Hepatocyte (in vitro differentiated cells): Measurements from ENCODE around the gene SULT1E1. TPM values are rescaled to one million over a fixed set of nuclear protein-coding genes. Genes with fewer than 3 reads are reported as not detected.

ENCODE experiments used
- DNase-seq: peaks from one replicate; pipeline ENCODE4 v3.0.0-alpha.2; 2016; ENCODE audit warnings: low spot score
- H2AFZ ChIP-seq: fragments of 200-600 bp; sonication (generic); 2 replicates; pipeline ENCODE4 v1.6.0; 2016; ENCODE audit warnings: antibody characterized with exemption, mild to moderate bottlenecking
- H3K27ac ChIP-seq: fragments of 200-600 bp; sonication (generic); 2 replicates; pipeline ENCODE4 v1.5.1; 2016; ENCODE audit warnings: mild to moderate bottlenecking
- H3K27me3 ChIP-seq: fragments of 200-600 bp; sonication (generic); 2 replicates; pipeline ENCODE4 v1.6.1; 2016
- H3K36me3 ChIP-seq: fragments of 200-600 bp; sonication (generic); replicated peaks from 2 replicates; pipeline ENCODE4 v1.5.1; 2016; ENCODE audit warnings: low read depth; ENCODE audit not compliant: insufficient read depth
- H3K4me1 ChIP-seq: fragments of 200-600 bp; sonication (generic); 2 replicates; pipeline ENCODE4 v1.5.1; 2016; ENCODE audit warnings: mild to moderate bottlenecking, moderate library complexity; ENCODE audit not compliant: insufficient read depth
- H3K4me2 ChIP-seq: fragments of 200-600 bp; sonication (generic); 2 replicates; pipeline ENCODE4 v1.6.0; 2016
- H3K4me3 ChIP-seq: fragments of 200-600 bp; sonication (generic); 2 replicates; pipeline ENCODE4 v1.5.1; 2016; ENCODE audit warnings: mild to moderate bottlenecking
- H3K79me2 ChIP-seq: fragments of 200-600 bp; sonication (generic); 2 replicates; pipeline ENCODE4 v1.6.0; 2017; ENCODE audit warnings: mild to moderate bottlenecking
- H3K9me2 ChIP-seq: fragments of 200-600 bp; sonication (generic); replicated peaks from 2 replicates; pipeline ENCODE4 v1.6.0; 2017; ENCODE audit warnings: mild to moderate bottlenecking; ENCODE audit not compliant: insufficient read depth
- H3K9me3 ChIP-seq: fragments of 200-600 bp; sonication (generic); 2 replicates; pipeline ENCODE4 v1.5.1; 2016; ENCODE audit warnings: low read depth, mild to moderate bottlenecking
- H4K20me1 ChIP-seq: fragments of 200-600 bp; sonication (generic); 2 replicates; pipeline ENCODE4 v1.6.0; 2016; ENCODE audit warnings: mild to moderate bottlenecking; ENCODE audit not compliant: insufficient read depth, poor library complexity, severe bottlenecking
- EZH2 ChIP-seq: fragments of 200-600 bp; sonication (generic); IDR thresholded peaks from 2 replicates; pipeline ENCODE4 v1.6.1; 2016; ENCODE audit warnings: antibody characterized with exemption, mild to moderate bottlenecking, borderline replicate concordance
- EZH2phosphoT487 ChIP-seq: fragments of 200-600 bp; sonication (generic); IDR thresholded peaks from one replicate; pipeline ENCODE4 v1.6.1; 2018; ENCODE audit warnings: antibody characterized with exemption, mild to moderate bottlenecking, low read depth, moderate library complexity; ENCODE audit not compliant: unreplicated experiment, severe bottlenecking
- WGBS: methylation state at CpG from one replicate; pipeline ENCODE4 v1.1.6; 2016; ENCODE audit warnings: low lambda C conversion rate; ENCODE audit errors: missing lambda C conversion rate; 5-methylcytosine and 5-hydroxymethylcytosine counted together
- polyA plus RNA-seq: library from polyadenylated mRNA; unstranded; fragments of >200 nt; fragmentation: Nextera tagmentation; extraction: Ambion mirVana; gene quantifications from 2 replicates; pipeline ENCODE4 v1.2.1, GENCODE V29; 2016
- total RNA-seq: library from RNA; depleted of rRNA; stranded (reverse); fragments of >200 nt; gene quantifications from 2 replicates; pipeline ENCODE4 v1.2.3, GENCODE V29; 2014
- TF ChIP-seq, protein P1 (sequence below): fragments of 200-600 bp; sonication (generic); IDR thresholded peaks from 2 replicates; pipeline ENCODE4 v1.5.1; 2016; ENCODE audit warnings: antibody characterized with exemption, mild to moderate bottlenecking; ENCODE audit not compliant: poor library complexity

Gene SULT1E1
- total and polyA plus RNA-seq, 2 experiments from 2014 or later, result 42.1 to 72.5 TPM

DNA sequence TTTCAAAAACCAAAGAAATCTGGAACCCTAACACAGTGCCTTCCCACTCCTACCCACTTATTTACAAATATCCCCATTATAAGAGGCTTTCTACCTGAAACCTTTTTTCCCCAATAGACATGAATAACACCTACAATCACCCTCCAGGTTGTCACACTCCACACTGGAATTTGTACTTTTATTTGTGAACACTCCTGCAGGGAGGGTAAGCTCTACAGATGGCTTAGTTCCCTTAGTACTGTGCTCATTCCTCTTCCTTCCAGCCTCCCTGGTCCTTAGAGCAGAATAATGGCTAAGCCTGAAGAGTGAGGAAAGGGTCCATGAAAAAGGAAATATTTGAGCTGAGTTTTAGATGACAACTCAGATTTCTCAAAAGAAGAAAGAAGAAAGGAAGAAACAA is 22.2 kb upstream of the SULT1E1 start:
- no peak for DNase-seq
- Histone ChIP-seq H3K4me1 (peaks cover 12% of the 10 kb centered on the region), H3K9me3 (no peaks in the 10 kb centered on the region), H3K79me2 (no peaks in the 10 kb centered on the region), H4K20me1 (no peaks in the 10 kb centered on the region), H3K27me3 (no peaks in the 10 kb centered on the region), H2AFZ (no peak overlapping the region), H3K36me3 (no peaks in the 10 kb centered on the region), H3K9me2 (no peaks in the 10 kb centered on the region), H3K4me3 (no peak overlapping the region), H3K27ac (no peak overlapping the region), H3K4me2 (no peak overlapping the region)
- TF ChIP-seq EZH2phosphoT487 (no peak), EZH2 (no peak)

DNA sequence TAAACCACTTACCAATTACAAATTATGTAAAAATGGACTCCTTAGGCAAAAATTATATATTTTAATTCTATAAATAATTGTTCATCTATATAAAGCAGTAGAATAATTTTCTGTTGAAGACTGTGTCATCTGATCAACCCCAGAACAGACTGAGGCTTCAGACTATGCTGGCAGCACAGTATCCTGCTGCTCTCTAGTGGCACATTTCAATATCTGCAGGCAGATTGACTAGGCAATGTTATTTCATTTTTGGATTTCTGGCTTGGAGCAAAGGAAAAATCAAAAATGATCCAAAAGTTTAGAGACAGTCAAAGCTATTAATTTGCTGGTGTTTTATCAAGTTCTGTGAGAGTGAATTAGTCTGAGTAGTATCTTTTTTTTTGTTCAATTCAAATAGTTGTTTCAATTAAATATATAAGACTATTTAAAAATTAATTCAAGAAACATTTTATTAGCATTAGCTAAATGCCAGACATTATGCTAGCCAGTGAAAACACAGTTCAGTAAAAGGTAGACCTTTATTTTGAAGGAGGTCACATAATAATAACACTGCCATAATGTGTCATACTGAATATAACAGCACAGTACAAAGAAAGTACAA is 21.3 kb upstream of the SULT1E1 start:
- peak; percentile 71 for DNase-seq
- Histone ChIP-seq H3K4me3 (no peak overlapping the region), H3K4me2 (no peak overlapping the region), H3K36me3 (no peaks in the 10 kb centered on the region), H4K20me1 (no peaks in the 10 kb centered on the region), H3K9me2 (no peaks in the 10 kb centered on the region), H3K27ac (no peak overlapping the region), H3K4me1 (peaks cover 21% of the 10 kb centered on the region), H3K9me3 (no peaks in the 10 kb centered on the region), H2AFZ (no peak overlapping the region), H3K79me2 (no peaks in the 10 kb centered on the region), H3K27me3 (no peaks in the 10 kb centered on the region)
- TF ChIP-seq, protein P1, sequence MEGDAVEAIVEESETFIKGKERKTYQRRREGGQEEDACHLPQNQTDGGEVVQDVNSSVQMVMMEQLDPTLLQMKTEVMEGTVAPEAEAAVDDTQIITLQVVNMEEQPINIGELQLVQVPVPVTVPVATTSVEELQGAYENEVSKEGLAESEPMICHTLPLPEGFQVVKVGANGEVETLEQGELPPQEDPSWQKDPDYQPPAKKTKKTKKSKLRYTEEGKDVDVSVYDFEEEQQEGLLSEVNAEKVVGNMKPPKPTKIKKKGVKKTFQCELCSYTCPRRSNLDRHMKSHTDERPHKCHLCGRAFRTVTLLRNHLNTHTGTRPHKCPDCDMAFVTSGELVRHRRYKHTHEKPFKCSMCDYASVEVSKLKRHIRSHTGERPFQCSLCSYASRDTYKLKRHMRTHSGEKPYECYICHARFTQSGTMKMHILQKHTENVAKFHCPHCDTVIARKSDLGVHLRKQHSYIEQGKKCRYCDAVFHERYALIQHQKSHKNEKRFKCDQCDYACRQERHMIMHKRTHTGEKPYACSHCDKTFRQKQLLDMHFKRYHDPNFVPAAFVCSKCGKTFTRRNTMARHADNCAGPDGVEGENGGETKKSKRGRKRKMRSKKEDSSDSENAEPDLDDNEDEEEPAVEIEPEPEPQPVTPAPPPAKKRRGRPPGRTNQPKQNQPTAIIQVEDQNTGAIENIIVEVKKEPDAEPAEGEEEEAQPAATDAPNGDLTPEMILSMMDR, result peak; percentile 99
- TF ChIP-seq EZH2phosphoT487 (no peak), EZH2 (no peak)

DNA sequence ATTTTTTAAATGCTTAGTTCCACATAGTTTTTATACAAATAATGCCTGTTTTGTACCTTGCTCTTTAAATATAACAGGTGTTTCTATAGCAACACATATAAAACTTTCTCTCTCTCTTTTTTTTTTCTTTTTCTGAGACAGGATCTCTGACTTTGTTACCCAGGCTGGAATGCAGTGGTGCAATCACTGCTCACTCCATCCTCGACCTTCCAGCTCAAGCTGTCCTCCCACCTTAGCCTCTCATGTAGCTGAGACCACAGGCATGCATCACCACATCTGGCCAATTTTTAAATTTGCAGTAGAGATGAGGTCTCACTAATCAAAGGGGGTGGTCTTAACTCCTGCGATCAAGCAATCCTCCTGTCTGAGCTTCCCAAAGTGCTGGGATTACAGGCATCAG is 18.3 kb upstream of the SULT1E1 start:
- no peak for DNase-seq
- TF ChIP-seq EZH2phosphoT487 (no peak), EZH2 (no peak)
- TF ChIP-seq, protein P1, result no peak
- peaks cover 37% of the 10 kb centered on the region for H3K4me1 ChIP-seq
- no peak overlapping the region for H3K27ac ChIP-seq
- WGBS, result 62% methylated on average over 2 of the region's 2 CpGs
- no peak overlapping the region for H2AFZ ChIP-seq
- H3K9me2 ChIP-seq, result no peaks in the 10 kb centered on the region
- H3K27me3 ChIP-seq, result no peaks in the 10 kb centered on the region
- H4K20me1 ChIP-seq, result no peaks in the 10 kb centered on the region
- H3K36me3 ChIP-seq, result no peaks in the 10 kb centered on the region
- H3K4me2 ChIP-seq, result no peak overlapping the region
- H3K9me3 ChIP-seq, result no peaks in the 10 kb centered on the region
- no peak overlapping the region for H3K4me3 ChIP-seq
- H3K79me2 ChIP-seq, result no peaks in the 10 kb centered on the region

DNA sequence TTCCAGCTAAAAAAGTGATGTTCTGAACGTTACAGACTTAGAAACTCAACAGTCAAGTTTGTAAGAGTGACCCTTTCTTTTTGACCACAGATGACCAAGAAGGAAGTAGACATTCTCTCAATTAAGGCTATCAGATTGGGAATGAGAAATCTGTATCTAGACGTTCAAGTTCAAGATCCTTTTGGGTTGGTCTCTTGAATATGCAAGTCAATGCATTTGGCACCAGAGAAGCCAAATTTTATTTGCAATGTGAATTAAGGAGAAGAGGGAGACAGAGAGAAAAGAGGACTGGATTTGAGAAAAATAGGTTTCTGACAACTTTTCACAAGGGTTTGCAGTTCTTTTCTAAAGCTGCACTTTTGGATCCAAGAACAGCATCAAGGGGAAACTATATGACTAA is 17.5 kb upstream of the SULT1E1 start:
- 78% methylated on average over 2 of the region's 2 CpGs for WGBS
- Histone ChIP-seq H3K79me2 (no peaks in the 10 kb centered on the region), H3K4me2 (no peak overlapping the region), H3K4me3 (no peak overlapping the region), H3K4me1 (peaks cover 37% of the 10 kb centered on the region), H2AFZ (no peak overlapping the region), H4K20me1 (no peaks in the 10 kb centered on the region), H3K27ac (peak overlapping the region; percentile 82), H3K36me3 (no peaks in the 10 kb centered on the region), H3K27me3 (no peaks in the 10 kb centered on the region), H3K9me2 (no peaks in the 10 kb centered on the region), H3K9me3 (no peaks in the 10 kb centered on the region)
- no peak for DNase-seq
- no peak for TF ChIP-seq EZH2phosphoT487
- TF ChIP-seq, protein P1, result no peak
- TF ChIP-seq EZH2, result no peak
